ENCODE data around the gene SLC10A2.
"Not testable (repeated sequence)": the region's sequence is repeated elsewhere in the genome, so short reads cannot be mapped to it uniquely, and the experiment has no call there.

The SLC10A2 gene

GRCh38 chr13:103066079-103066780, at the start of gene SLC10A2:
TSS of gene SLC10A2 (minus strand) at chr13:103066417. CDS start at chr13:103066249, 168 bp downstream.
- Histone ChIP-seq H3K4me3 (ENCODE audit: low read depth in 1 of 5, low read length in 5 of 5) (no peak within 1 kb of the TSS), H3K9me3 (ENCODE audit: control insufficient read depth in 5 of 5, low read length in 5 of 5) (no peaks in the 10 kb centered on the region), H3K4me1 (ENCODE audit: control insufficient read depth in 5 of 5, insufficient read depth in 5 of 5, low read length in 5 of 5) (no peaks in the 10 kb centered on the region), H3K9ac (ENCODE audit: low read length in 5 of 5) (no peak within 1 kb of the TSS), H3K36me3 (ENCODE audit: control insufficient read depth in 5 of 5, insufficient read depth in 5 of 5, low read length in 5 of 5) (no peaks in the 10 kb centered on the region), H3K27ac (ENCODE audit: low read depth, low read length) (no peak within 1 kb of the TSS), H3K27me3 (ENCODE audit: control insufficient read depth in 5 of 5, insufficient read depth in 4 of 5, low read length in 5 of 5) (no peaks in the 10 kb centered on the region)

- H3K9me3 ChIP-seq (ENCODE audit: control insufficient read depth in 5 of 5, low read length in 5 of 5): peaks cover 0 to 10% (median 0%) of the 10 kb centered on the region in 5 donors
- H3K4me3 ChIP-seq (ENCODE audit: low read depth in 1 of 5, low read length in 5 of 5): no peak overlapping the region
- H3K36me3 ChIP-seq (ENCODE audit: control insufficient read depth in 5 of 5, insufficient read depth in 5 of 5, low read length in 5 of 5): no peaks in the 10 kb centered on the region
- H3K4me1 ChIP-seq (ENCODE audit: control insufficient read depth in 5 of 5, insufficient read depth in 5 of 5, low read length in 5 of 5): no peaks in the 10 kb centered on the region
- H3K27ac ChIP-seq (ENCODE audit: low read depth, low read length): no peak overlapping the region
- H3K9ac ChIP-seq (ENCODE audit: low read length in 5 of 5): no peak overlapping the region
- peaks cover 0 to 5% (median 0%) of the 10 kb centered on the region in 5 donors for H3K27me3 ChIP-seq (ENCODE audit: control insufficient read depth in 5 of 5, insufficient read depth in 4 of 5, low read length in 5 of 5)
These were observed 41.4 kb upstream of the SLC10A2 start for GRCh38 chr13:103107580-103107979.

- Histone ChIP-seq H3K36me3 (ENCODE audit: control insufficient read depth in 5 of 5, insufficient read depth in 5 of 5, low read length in 5 of 5) (no peaks in the 10 kb centered on the region), H3K27ac (ENCODE audit: low read depth, low read length) (no peak overlapping the region), H3K4me3 (ENCODE audit: low read depth in 1 of 5, low read length in 5 of 5) (no peak overlapping the region), H3K27me3 (ENCODE audit: control insufficient read depth in 5 of 5, insufficient read depth in 4 of 5, low read length in 5 of 5) (no peaks in the 10 kb centered on the region), H3K4me1 (ENCODE audit: control insufficient read depth in 5 of 5, insufficient read depth in 5 of 5, low read length in 5 of 5) (no peaks in the 10 kb centered on the region), H3K9ac (ENCODE audit: low read length in 5 of 5) (no peak overlapping the region), H3K9me3 (ENCODE audit: control insufficient read depth in 5 of 5, low read length in 5 of 5) (peaks cover 0 to 10% (median 0%) of the 10 kb centered on the region in 5 donors)
These were observed 38.1 kb upstream of the SLC10A2 start for GRCh38 chr13:103104340-103104739.

GRCh38 chr13:103103456-103103855, 37.2 kb upstream of the SLC10A2 start:
- not testable (repeated sequence) for H3K36me3 ChIP-seq (ENCODE audit: control insufficient read depth in 5 of 5, insufficient read depth in 5 of 5, low read length in 5 of 5); H3K9ac ChIP-seq (ENCODE audit: low read length in 5 of 5); H3K27ac ChIP-seq (ENCODE audit: low read depth, low read length); H3K4me1 ChIP-seq (ENCODE audit: control insufficient read depth in 5 of 5, insufficient read depth in 5 of 5, low read length in 5 of 5); H3K27me3 ChIP-seq (ENCODE audit: control insufficient read depth in 5 of 5, insufficient read depth in 4 of 5, low read length in 5 of 5); H3K4me3 ChIP-seq (ENCODE audit: low read depth in 1 of 5, low read length in 5 of 5)
- peaks cover 0 to 10% (median 0%) of the 10 kb centered on the region in 5 donors for H3K9me3 ChIP-seq (ENCODE audit: control insufficient read depth in 5 of 5, low read length in 5 of 5)

GRCh38 chr13:103102482-103102881, 36.3 kb upstream of the SLC10A2 start:
- Histone ChIP-seq H3K27ac (ENCODE audit: low read depth, low read length) (no peak overlapping the region), H3K36me3 (ENCODE audit: control insufficient read depth in 5 of 5, insufficient read depth in 5 of 5, low read length in 5 of 5) (no peaks in the 10 kb centered on the region), H3K27me3 (ENCODE audit: control insufficient read depth in 5 of 5, insufficient read depth in 4 of 5, low read length in 5 of 5) (no peaks in the 10 kb centered on the region), H3K4me3 (ENCODE audit: low read depth in 1 of 5, low read length in 5 of 5) (no peak overlapping the region), H3K9me3 (ENCODE audit: control insufficient read depth in 5 of 5, low read length in 5 of 5) (peaks cover 0 to 10% (median 0%) of the 10 kb centered on the region in 5 donors), H3K4me1 (ENCODE audit: control insufficient read depth in 5 of 5, insufficient read depth in 5 of 5, low read length in 5 of 5) (no peaks in the 10 kb centered on the region), H3K9ac (ENCODE audit: low read length in 5 of 5) (no peak overlapping the region)

GRCh38 chr13:103101901-103102300, 35.7 kb upstream of the SLC10A2 start:
- Histone ChIP-seq H3K27ac (ENCODE audit: low read depth, low read length) (no peak overlapping the region), H3K36me3 (ENCODE audit: control insufficient read depth in 5 of 5, insufficient read depth in 5 of 5, low read length in 5 of 5) (no peaks in the 10 kb centered on the region), H3K9me3 (ENCODE audit: control insufficient read depth in 5 of 5, low read length in 5 of 5) (peaks cover 0 to 10% (median 0%) of the 10 kb centered on the region in 5 donors), H3K4me1 (ENCODE audit: control insufficient read depth in 5 of 5, insufficient read depth in 5 of 5, low read length in 5 of 5) (no peaks in the 10 kb centered on the region), H3K9ac (ENCODE audit: low read length in 5 of 5) (no peak overlapping the region), H3K27me3 (ENCODE audit: control insufficient read depth in 5 of 5, insufficient read depth in 4 of 5, low read length in 5 of 5) (no peaks in the 10 kb centered on the region), H3K4me3 (ENCODE audit: low read depth in 1 of 5, low read length in 5 of 5) (no peak overlapping the region)

- Histone ChIP-seq H3K4me1 (ENCODE audit: control insufficient read depth in 5 of 5, insufficient read depth in 5 of 5, low read length in 5 of 5) (no peaks in the 10 kb centered on the region), H3K27ac (ENCODE audit: low read depth, low read length) (no peak overlapping the region), H3K36me3 (ENCODE audit: control insufficient read depth in 5 of 5, insufficient read depth in 5 of 5, low read length in 5 of 5) (no peaks in the 10 kb centered on the region), H3K27me3 (ENCODE audit: control insufficient read depth in 5 of 5, insufficient read depth in 4 of 5, low read length in 5 of 5) (no peaks in the 10 kb centered on the region), H3K9me3 (ENCODE audit: control insufficient read depth in 5 of 5, low read length in 5 of 5) (peaks cover 0 to 10% (median 0%) of the 10 kb centered on the region in 5 donors), H3K4me3 (ENCODE audit: low read depth in 1 of 5, low read length in 5 of 5) (no peak overlapping the region), H3K9ac (ENCODE audit: low read length in 5 of 5) (no peak overlapping the region)
These were observed 35.3 kb upstream of the SLC10A2 start for GRCh38 chr13:103101500-103101899.

GRCh38 chr13:103100830-103101229, 34.6 kb upstream of the SLC10A2 start:
- Histone ChIP-seq H3K27me3 (ENCODE audit: control insufficient read depth in 5 of 5, insufficient read depth in 4 of 5, low read length in 5 of 5) (no peaks in the 10 kb centered on the region), H3K9me3 (ENCODE audit: control insufficient read depth in 5 of 5, low read length in 5 of 5) (peaks cover 0 to 10% (median 0%) of the 10 kb centered on the region in 5 donors), H3K4me3 (ENCODE audit: low read depth in 1 of 5, low read length in 5 of 5) (no peak overlapping the region), H3K4me1 (ENCODE audit: control insufficient read depth in 5 of 5, insufficient read depth in 5 of 5, low read length in 5 of 5) (no peaks in the 10 kb centered on the region), H3K9ac (ENCODE audit: low read length in 5 of 5) (no peak overlapping the region), H3K36me3 (ENCODE audit: control insufficient read depth in 5 of 5, insufficient read depth in 5 of 5, low read length in 5 of 5) (no peaks in the 10 kb centered on the region), H3K27ac (ENCODE audit: low read depth, low read length) (no peak overlapping the region)

- Histone ChIP-seq H3K4me1 (ENCODE audit: control insufficient read depth in 5 of 5, insufficient read depth in 5 of 5, low read length in 5 of 5) (no peaks in the 10 kb centered on the region), H3K27me3 (ENCODE audit: control insufficient read depth in 5 of 5, insufficient read depth in 4 of 5, low read length in 5 of 5) (no peaks in the 10 kb centered on the region), H3K4me3 (ENCODE audit: low read depth in 1 of 5, low read length in 5 of 5) (no peak overlapping the region), H3K9ac (ENCODE audit: low read length in 5 of 5) (no peak overlapping the region), H3K36me3 (ENCODE audit: control insufficient read depth in 5 of 5, insufficient read depth in 5 of 5, low read length in 5 of 5) (no peaks in the 10 kb centered on the region), H3K9me3 (ENCODE audit: control insufficient read depth in 5 of 5, low read length in 5 of 5) (peaks cover 0 to 10% (median 0%) of the 10 kb centered on the region in 5 donors), H3K27ac (ENCODE audit: low read depth, low read length) (no peak overlapping the region)
These were observed 33.6 kb upstream of the SLC10A2 start for GRCh38 chr13:103099722-103100293.

GRCh38 chr13:103098535-103098934, 32.3 kb upstream of the SLC10A2 start:
- no peaks in the 10 kb centered on the region for H3K27me3 ChIP-seq (ENCODE audit: control insufficient read depth in 5 of 5, insufficient read depth in 4 of 5, low read length in 5 of 5)
- no peaks in the 10 kb centered on the region for H3K4me1 ChIP-seq (ENCODE audit: control insufficient read depth in 5 of 5, insufficient read depth in 5 of 5, low read length in 5 of 5)
- no peaks in the 10 kb centered on the region for H3K36me3 ChIP-seq (ENCODE audit: control insufficient read depth in 5 of 5, insufficient read depth in 5 of 5, low read length in 5 of 5)
- H3K9ac ChIP-seq (ENCODE audit: low read length in 5 of 5): no peak overlapping the region
- H3K4me3 ChIP-seq (ENCODE audit: low read depth in 1 of 5, low read length in 5 of 5): no peak overlapping the region
- peaks cover 0 to 9% (median 4%) of the 10 kb centered on the region in 5 donors for H3K9me3 ChIP-seq (ENCODE audit: control insufficient read depth in 5 of 5, low read length in 5 of 5)
- H3K27ac ChIP-seq (ENCODE audit: low read depth, low read length): no peak overlapping the region

All from subcutaneous abdominal adipose tissue (tissue), 5 donors.